Tongue (tissue), 2 donors: Measurements from ENCODE around the gene NRXN3. TPM values are rescaled to one million over a fixed set of nuclear protein-coding genes. Genes with fewer than 3 reads are reported as not detected.

Experiments used
- DNase-seq: peaks from one replicate; pipeline ENCODE4 v3.0.0-alpha.2; 2015
- total RNA-seq: library from RNA; depleted of rRNA; stranded (reverse); fragments of >200 nt; gene quantifications from one replicate; pipeline ENCODE4 v1.2.3, GENCODE V29; 2014

The NRXN3 gene
- total RNA-seq, 1 donor from 2014 or later: 2.9 TPM

DNA sequence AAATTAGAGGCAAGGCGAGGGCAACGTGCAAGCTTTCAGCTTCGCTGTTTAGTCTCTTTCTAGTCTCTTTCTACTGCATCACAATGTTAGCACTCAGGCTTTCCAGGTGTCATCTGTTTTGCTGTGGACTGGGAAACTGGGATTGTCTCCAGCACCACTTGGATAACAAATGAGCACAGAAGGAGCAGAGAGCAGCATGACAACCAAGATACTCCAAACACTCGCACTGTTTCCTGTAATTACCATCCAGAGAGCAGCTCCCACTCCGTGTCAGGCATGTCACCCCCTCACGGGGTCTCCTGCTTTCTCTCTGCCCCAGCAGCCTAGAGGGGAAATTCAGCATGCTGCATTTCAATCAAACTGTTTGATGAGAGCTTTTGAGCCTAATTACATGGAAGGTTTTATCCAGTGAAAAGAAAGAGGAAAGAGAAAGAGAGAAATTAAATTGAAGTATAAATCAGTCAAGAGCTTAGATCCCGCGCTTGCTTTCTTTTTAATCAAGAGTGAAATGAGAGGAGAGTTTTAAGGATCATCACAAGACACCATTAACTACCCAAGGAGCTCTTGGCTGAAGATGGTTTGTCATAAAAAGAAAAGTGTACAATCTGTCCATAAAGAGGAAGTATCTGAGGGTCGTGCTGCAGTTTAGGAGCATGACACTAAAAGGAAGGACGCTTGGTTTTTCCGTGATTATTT is 1123.5 kb downstream of the NRXN3 start:
- peak; percentile 44 for DNase-seq

DNA sequence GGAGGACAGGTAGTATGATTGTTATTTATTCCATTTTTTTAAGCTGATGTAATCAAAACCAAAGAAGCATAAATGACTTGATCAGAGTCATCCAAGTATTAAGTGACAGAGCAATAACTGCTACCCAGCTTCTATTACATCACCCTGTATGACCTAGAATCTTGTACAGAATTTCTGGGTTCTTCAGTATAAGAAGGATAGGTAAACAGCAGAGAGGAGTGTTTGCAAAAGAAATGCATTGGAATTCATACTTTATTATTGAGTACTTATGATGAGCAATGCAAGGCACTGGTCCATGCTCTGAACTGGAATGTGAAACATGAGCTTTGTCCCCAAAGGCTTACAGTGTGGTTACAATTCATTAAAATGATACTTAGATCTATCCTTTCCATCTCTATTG is 1124.3 kb downstream of the NRXN3 start:
- no peak for DNase-seq

DNA sequence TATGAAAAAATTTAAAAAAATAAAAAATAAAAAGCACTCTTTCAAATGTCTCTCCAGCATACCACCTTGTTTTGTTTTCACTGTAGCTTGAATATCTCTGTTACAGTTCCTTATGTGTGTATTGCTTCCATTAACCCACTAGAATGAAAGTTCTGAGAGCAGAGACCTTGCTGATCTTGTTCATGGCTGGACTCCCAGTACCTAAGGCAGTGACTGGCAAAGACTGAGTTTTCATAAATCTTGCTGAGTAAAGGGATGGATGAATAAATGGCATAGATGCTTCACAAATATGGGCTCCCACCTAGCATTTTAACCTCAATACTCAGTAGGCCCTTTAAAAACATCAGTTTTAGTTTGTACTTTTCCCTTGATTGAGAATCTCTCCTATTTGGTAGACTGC is 1125.2 kb downstream of the NRXN3 start:
- no peak for DNase-seq

DNA sequence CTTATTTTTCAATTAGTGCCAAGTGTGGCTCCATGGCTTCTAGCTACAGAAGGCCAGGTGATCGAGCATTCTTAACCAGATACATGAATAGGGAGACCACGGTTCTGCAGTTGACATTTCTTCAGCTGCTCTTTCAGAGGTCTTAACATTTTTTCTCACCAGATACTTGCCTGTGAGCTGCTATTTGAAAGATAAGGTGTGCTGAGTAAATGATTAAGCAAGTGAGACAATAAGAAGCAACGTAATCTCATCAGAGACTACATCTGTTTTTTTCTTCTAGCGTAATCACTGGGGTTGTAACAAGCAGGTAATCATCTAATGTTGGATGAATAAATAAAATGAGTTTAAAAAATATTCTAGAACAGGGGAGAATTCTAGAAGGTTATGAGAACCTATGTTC is 1128.2 kb downstream of the NRXN3 start:
- DNase-seq: no peak

DNA sequence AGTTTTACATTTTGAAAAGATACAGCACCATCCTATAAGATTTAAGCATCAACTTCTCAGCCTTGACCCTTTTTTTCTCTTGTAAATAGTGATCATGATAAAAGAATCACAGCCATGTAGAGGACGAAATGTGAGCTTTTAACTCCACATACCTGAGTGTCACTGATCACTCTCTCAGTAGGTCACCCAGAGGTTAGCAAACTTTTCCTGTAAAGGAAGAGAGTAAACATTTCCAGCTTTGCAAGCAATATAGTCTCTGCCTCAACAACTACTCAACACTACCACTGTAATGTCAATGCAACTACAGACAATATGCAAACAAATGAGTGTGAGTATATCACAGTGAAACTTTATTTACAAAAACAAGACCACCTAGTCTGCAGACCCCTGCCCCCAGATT is 1129.0 kb downstream of the NRXN3 start:
- no peak for DNase-seq

- no peak for DNase-seq
These were observed 1134.1 kb downstream of the NRXN3 start for GRCh38 chr14:79304279-79304678.

DNA sequence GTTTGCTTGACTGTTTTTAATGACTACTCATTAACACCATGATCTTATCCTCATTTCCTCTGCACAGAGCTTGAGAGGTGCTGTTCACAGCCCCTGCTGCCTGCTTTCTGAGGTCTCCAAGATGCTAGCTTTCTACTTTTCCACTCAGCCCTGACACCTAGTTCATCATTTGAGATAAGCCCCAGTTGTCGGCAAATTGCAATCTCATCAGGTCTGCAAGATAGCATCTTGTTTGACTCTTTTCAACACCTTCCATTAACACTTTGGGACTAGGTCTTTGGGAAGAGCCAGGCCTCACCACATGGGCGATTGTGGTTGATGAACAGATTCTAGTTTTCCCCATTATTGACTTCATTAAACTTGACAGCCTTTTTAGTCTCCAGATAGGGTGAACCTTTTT is 1136.4 kb downstream of the NRXN3 start:
- DNase-seq: no peak

- peak; percentile 43 for DNase-seq
These were observed 1148.2 kb downstream of the NRXN3 start for GRCh38 chr14:79318371-79318770.

- no peak for DNase-seq
These were observed 1150.4 kb downstream of the NRXN3 start for GRCh38 chr14:79320561-79320960.

GRCh38 chr14:79321070-79321469 is 1150.9 kb downstream of the NRXN3 start:
- DNase-seq: no peak

GRCh38 chr14:79325071-79325470 is 1154.9 kb downstream of the NRXN3 start:
- no peak for DNase-seq

DNA sequence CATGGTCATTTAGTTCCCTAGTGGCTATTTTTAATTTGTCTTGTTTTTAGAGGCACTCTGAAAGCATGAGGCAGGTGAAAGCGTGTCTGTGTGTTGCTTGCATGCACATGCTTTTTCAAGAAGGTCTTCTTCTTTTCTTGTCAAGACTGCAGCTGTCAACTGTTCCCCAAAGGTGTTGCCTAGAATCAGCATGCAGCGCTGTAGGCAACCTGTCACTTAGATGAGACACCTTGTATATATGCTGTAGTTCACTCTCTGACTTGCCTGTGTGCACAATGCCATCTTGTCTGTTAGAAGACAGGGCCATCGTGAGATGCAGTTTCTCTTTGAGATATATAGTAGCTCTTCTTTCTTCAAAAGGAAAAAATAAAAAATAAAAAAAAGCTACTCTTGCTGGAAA is 1155.4 kb downstream of the NRXN3 start:
- DNase-seq: no peak

DNA sequence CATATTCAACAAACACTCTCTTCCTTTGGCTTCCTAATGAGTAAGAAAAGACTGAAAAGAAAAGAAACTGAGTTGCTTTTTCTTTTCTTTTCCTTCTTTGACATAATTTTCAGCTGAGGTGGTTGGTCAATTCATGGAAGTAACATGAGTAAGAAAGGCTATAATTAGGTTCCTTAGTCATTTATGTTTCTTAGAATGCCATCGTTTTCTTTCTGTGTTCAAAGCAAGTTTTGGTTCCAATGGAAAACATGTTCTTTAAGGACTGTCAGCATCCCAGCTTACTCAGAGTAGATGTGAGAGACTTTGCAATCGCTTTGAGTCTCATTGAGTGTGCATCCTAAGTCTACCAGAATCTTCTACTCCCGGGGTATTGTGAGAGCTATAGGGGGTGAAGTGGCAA is 1158.7 kb downstream of the NRXN3 start:
- no peak for DNase-seq

DNA sequence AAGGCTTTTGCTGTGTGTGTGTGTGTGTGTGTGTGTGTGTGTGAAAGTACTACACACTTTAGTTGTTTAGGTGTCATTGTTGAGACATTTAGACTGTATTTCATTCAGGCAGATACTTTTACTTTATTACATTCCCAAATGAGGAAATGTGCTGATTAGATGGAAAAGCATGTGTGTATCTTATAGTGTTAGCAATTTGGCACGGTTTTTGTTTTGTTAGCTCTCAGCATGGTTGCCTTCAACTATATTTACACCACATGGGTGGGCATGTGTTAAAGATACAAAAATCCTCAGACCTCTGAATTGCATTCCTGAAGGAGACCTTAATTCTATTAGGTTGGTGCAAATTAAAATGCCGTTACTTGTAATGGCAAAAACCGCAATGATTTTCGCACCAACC is 1161.7 kb downstream of the NRXN3 start:
- DNase-seq: no peak

- DNase-seq: no peak
These were observed 1162.5 kb downstream of the NRXN3 start for GRCh38 chr14:79332504-79333197.

DNA sequence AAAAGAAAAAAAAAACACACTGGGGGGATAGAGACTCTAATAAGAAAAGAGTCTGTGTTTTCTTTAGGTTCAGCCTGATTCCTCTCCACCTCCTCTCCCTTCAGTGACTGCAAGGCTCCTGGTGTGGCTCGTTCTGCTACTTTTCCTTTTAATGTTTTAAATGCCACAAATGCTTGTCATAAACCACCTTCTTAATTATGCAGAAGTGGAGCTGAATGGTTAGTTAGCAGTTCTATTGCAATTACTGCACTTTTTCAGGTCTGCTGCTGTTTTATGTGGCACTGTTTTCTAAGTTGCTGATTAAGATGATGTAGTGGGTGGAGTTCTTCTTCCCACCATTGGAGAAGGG is 1163.0 kb downstream of the NRXN3 start:
- DNase-seq: no peak

DNA sequence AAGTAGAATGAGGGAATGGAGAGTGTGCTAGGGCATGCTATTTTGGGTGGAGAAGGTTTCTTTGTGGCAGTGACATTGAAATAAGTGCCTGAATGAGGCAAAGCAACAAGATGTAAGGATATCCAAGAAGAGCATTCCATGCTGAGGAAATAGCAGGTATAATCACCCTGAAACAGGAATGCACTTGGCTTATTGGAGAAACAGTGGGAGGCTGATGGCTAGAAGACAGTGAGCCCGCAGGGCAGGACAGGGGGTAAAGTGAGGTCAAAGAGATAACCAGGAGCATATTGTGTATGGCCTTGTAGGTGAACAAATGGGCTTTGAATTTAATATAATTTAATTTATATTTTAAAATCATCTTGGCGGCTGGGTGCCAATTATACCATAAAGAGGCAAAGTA is 1164.1 kb downstream of the NRXN3 start:
- DNase-seq: no peak

GRCh38 chr14:79337761-79338160 is 1167.6 kb downstream of the NRXN3 start:
- no peak for DNase-seq

GRCh38 chr14:79342942-79343341 is 1172.8 kb downstream of the NRXN3 start:
- no peak for DNase-seq

- peak; percentile 12 for DNase-seq
These were observed 1180.8 kb downstream of the NRXN3 start for GRCh38 chr14:79351011-79351410.

- DNase-seq: peak; percentile 59
These were observed 1182.0 kb downstream of the NRXN3 start for GRCh38 chr14:79352076-79352630.

DNA sequence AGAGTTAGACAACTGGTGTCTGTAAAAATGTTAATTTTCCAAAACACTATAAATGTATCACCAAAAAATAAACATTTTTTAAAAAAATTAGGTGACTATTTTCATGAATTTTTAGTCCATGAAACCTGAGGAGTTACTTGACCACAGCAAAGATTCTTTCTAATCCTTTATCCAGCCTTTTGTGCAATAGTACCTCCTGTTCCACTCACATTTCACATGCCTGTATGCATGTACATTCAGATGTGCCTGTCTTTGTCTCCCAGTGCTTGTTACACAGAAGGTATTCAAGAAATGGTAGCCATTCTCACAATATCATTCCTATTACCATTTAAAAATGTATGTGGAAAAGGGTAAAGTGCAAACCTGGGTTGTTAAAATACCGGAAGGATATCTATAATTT is 1184.2 kb downstream of the NRXN3 start:
- DNase-seq: no peak

DNA sequence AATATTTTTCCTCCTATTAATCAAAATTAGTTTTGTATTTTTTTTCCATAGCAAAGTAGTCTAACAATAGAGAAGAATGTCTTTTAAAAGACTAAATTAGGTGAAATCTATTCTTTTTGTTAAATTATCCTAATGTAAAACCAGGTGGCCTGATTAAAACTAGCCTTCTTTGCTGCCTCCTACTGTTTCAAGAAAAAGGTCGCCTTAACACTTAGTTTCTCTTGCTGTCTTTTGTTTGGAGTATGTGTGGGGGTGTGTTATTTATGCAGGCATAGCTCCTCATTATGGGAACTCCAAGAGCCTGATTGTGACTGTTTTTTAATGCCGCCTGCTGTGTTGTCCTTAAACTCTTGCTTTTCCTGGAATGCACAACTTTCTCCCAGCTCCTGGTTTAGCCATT is 1185.9 kb downstream of the NRXN3 start:
- no peak for DNase-seq

GRCh38 chr14:79357307-79357706 is 1187.1 kb downstream of the NRXN3 start:
- no peak for DNase-seq
